ENCODE results near the gene RASGRP4.

Gene RASGRP4

GRCh38 chr19:38391911-38392464 lies 34.0 kb downstream of the RASGRP4 start:
- no peak for DNase-seq

GRCh38 chr19:38389957-38390924 lies 35.8 kb downstream of the RASGRP4 start:
- DNase-seq = no peak

GRCh38 chr19:38389101-38389925 lies 36.7 kb downstream of the RASGRP4 start:
- peak in 19 of 56 donors; percentile 11 to 60 (median 21) for DNase-seq

- peak in 44 of 56 donors; percentile 23 to 84 (median 59) for DNase-seq
Measured at GRCh38 chr19:38388349-38389100, 37.5 kb downstream of the RASGRP4 start, which contains the start of gene SPRED3. Gene SPRED3, plus strand, starts transcription at chr19:38388697. Its CDS starts 1,606 bp downstream, at chr19:38390303.

- DNase-seq = peak in 54 of 56 donors; percentile 15 to 92 (median 67)
Measured at GRCh38 chr19:38387550-38388348, 38.3 kb downstream of the RASGRP4 start, which contains the start of gene GGN. Gene GGN, minus strand, starts transcription at chr19:38388034. Its CDS starts 773 bp downstream, at chr19:38387261.

GRCh38 chr19:38386971-38387549 lies 39.0 kb downstream of the RASGRP4 start:
- DNase-seq = peak in 1 of 56 donors; percentile 33

- peak in 1 of 56 donors; percentile 13 for DNase-seq
Measured at GRCh38 chr19:38386300-38386970, 39.6 kb downstream of the RASGRP4 start.

- no peak for DNase-seq
Measured at GRCh38 chr19:38385804-38386257, 40.2 kb downstream of the RASGRP4 start.

- no peak for DNase-seq
Measured at GRCh38 chr19:38385057-38385803, 40.8 kb downstream of the RASGRP4 start.

GRCh38 chr19:38384209-38385027 lies 41.6 kb downstream of the RASGRP4 start:
- DNase-seq = no peak

GRCh38 chr19:38383743-38384142 lies 42.3 kb downstream of the RASGRP4 start:
- no peak for DNase-seq

GRCh38 chr19:38383184-38383583 lies 42.8 kb downstream of the RASGRP4 start:
- DNase-seq = no peak

GRCh38 chr19:38381138-38381537 lies 44.9 kb downstream of the RASGRP4 start:
- no peak for DNase-seq

- no peak for DNase-seq
Measured at GRCh38 chr19:38378866-38379265, 47.2 kb downstream of the RASGRP4 start.

GRCh38 chr19:38377052-38377451 lies 49.0 kb downstream of the RASGRP4 start:
- no peak for DNase-seq

- no peak for DNase-seq
Measured at GRCh38 chr19:38376576-38376975, 49.4 kb downstream of the RASGRP4 start.

- DNase-seq = no peak
Measured at GRCh38 chr19:38375748-38376147, 50.3 kb downstream of the RASGRP4 start.
